ENCODE results near the gene MPZL2. TPM values are rescaled to one million over a fixed set of nuclear protein-coding genes. Genes with fewer than 3 reads are reported as not detected.

Gene MPZL2
- total RNA-seq, 1 experiment from 2014 or later = 1.8 TPM

DNA sequence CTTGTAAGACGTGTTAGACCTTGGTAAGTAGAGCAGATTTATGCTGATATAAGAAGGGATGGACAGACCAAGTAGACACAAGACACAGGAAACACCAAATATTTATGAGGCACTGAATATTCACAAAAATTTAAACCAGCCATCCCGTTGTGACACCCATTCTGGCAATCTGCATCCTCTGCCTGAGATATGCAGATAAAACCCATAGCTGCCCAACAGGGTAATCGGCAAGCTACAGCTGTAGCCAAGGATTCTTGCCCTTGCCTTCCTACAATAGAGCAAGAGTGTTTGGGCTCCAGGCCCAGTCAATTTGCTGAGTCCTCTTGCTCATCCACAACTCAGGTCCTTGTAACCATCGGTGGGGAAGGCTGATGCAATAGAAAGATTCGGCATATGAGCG is 18.5 kb upstream of the MPZL2 start:
- H3K27me3 ChIP-seq (ENCODE audit: control insufficient read depth, insufficient read depth, low read length) = peaks cover 3% of the 10 kb centered on the region; the same call in 1 of the 2 replicates
- H3K4me3 ChIP-seq (ENCODE audit: low read depth in 2 of 2, low read length in 2 of 2) = no peak overlapping the region
- TF ChIP-seq TCF7L2 (IDR thresholded peaks at IDR 0.05; ENCODE audit: low read depth, low read length) (no peak), REST (IDR thresholded peaks at IDR 0.05; ENCODE audit: insufficient read depth in 1 of 2, low read depth in 2 of 2, low read length in 1 of 2) (no peak), CTCF (IDR thresholded peaks at IDR 0.05) (no peak), SIN3A (IDR thresholded peaks at IDR 0.05; ENCODE audit: borderline replicate concordance, insufficient read depth, low read depth, low read length) (no peak), POLR2AphosphoS5 (IDR thresholded peaks at IDR 0.05; ENCODE audit: low read depth, low read length) (no peak)
- ATAC-seq = 0 out of 2 replicates have a peak, but pooled peaks have one; percentile 42
- no peak overlapping the region for H3K27ac ChIP-seq (ENCODE audit: low read length)
- BruUV-seq (replicated peaks) = no TSS peak
- POLR2A ChIA-PET = no interaction called here
- H3K4me1 ChIP-seq (ENCODE audit: control insufficient read depth, insufficient read depth, low read length) = no peaks in the 10 kb centered on the region; the same call in 1 of the 2 replicates
- CTCF ChIA-PET = no interaction called here
- intact Hi-C loops (cut with micrococcal nuclease; ENCODE audit: unreplicated experiment) (no loop called here), in situ Hi-C loops (cut with HindIII; ENCODE audit: low pct_unique_long_range_greater_than_20kb, low sequenced_read_pairs) (no loop called here)
- no peak for DNase-seq (ENCODE audit: low read depth, low spot score)
- H3K36me3 ChIP-seq (ENCODE audit: control insufficient read depth, insufficient read depth, low read length) = no peaks in the 10 kb centered on the region
- no peaks in the 10 kb centered on the region for H3K9me3 ChIP-seq (ENCODE audit: control insufficient read depth, insufficient read depth, low read depth, low read length)

DNA sequence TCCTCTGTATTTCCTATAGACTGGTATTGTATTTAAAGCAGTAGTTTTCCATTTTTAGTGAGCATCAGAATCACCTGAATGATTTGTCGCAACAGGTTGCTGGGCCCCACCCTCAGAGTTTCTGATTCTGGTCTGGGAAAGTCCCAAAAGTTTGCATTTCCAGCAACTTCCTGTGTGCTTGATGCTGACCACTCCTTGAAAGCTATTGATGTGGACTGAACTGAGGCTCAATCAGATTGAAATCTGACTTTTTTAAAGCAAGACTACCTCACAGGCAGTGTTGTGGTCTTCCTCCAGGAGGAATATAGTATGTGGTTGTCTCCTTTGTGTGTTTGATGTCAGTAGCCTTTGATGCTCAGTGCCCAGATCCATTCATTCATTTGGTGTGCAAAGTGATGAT is 17.2 kb upstream of the MPZL2 start:
- Histone ChIP-seq H3K4me3 (ENCODE audit: low read depth in 2 of 2, low read length in 2 of 2) (no peak overlapping the region), H3K27me3 (ENCODE audit: control insufficient read depth, insufficient read depth, low read length) (no peaks in the 10 kb centered on the region), H3K9me3 (ENCODE audit: control insufficient read depth, insufficient read depth, low read depth, low read length) (no peaks in the 10 kb centered on the region), H3K36me3 (ENCODE audit: control insufficient read depth, insufficient read depth, low read length) (no peaks in the 10 kb centered on the region), H3K27ac (ENCODE audit: low read length) (no peak overlapping the region), H3K4me1 (ENCODE audit: control insufficient read depth, insufficient read depth, low read length) (no peaks in the 10 kb centered on the region)
- no peak for TF ChIP-seq TCF7L2 (IDR thresholded peaks at IDR 0.05; ENCODE audit: low read depth, low read length)
- TF ChIP-seq SIN3A (IDR thresholded peaks at IDR 0.05; ENCODE audit: borderline replicate concordance, insufficient read depth, low read depth, low read length) = no peak
- no peak for TF ChIP-seq CTCF (IDR thresholded peaks at IDR 0.05)
- TF ChIP-seq REST (IDR thresholded peaks at IDR 0.05; ENCODE audit: insufficient read depth in 1 of 2, low read depth in 2 of 2, low read length in 1 of 2) = no peak
- TF ChIP-seq POLR2AphosphoS5 (IDR thresholded peaks at IDR 0.05; ENCODE audit: low read depth, low read length) = no peak
- intact Hi-C loops (cut with micrococcal nuclease; ENCODE audit: unreplicated experiment) = no loop called here
- no TSS peak for BruUV-seq (replicated peaks)
- ChIA-PET CTCF (no interaction called here), POLR2A (no interaction called here)
- in situ Hi-C loops (cut with HindIII; ENCODE audit: low pct_unique_long_range_greater_than_20kb, low sequenced_read_pairs) = no loop called here
- DNase-seq (ENCODE audit: low read depth, low spot score) = no peak
- ATAC-seq = no peak

Data from Panc1 (cell line).